Right renal cortex interstitium (tissue), 3 donors: Measurements from ENCODE around the gene SCUBE3. TPM values are rescaled to one million over a fixed set of nuclear protein-coding genes. Genes with fewer than 3 reads are reported as not detected.

ENCODE experiments used
- DNase-seq, 3 donors: peaks; one replicate each; pipeline ENCODE4 v3.0.0-alpha.2; 2013; ENCODE audit warnings: low read depth in 3 of 3, low spot score in 2 of 3
- polyA plus RNA-seq, 3 donors: library from polyadenylated mRNA; unstranded; fragments of 120-200 nt; gene quantifications; one replicate each; pipeline ENCODE4 v1.2.1, GENCODE V29; 2013; ENCODE audit not compliant: insufficient read length in 3 of 3

SCUBE3 gene
- polyA plus RNA-seq, 3 donors: 42.5 to 43.8 (median 43.1) TPM

GRCh38 chr6:35264550-35265274 lies 51.0 kb downstream of the SCUBE3 start:
- no peak for DNase-seq

GRCh38 chr6:35265523-35265922 lies 51.8 kb downstream of the SCUBE3 start:
- no peak for DNase-seq

GRCh38 chr6:35267446-35267845 lies 53.7 kb downstream of the SCUBE3 start:
- DNase-seq: no peak

GRCh38 chr6:35267897-35268296 lies 54.1 kb downstream of the SCUBE3 start:
- DNase-seq: no peak

- no peak for DNase-seq
These were observed 58.2 kb downstream of the SCUBE3 start for GRCh38 chr6:35272005-35272404.

- DNase-seq: no peak
These were observed 60.2 kb downstream of the SCUBE3 start for GRCh38 chr6:35273822-35274559.

GRCh38 chr6:35275744-35276260 lies 62.0 kb downstream of the SCUBE3 start:
- DNase-seq: no peak

- no peak for DNase-seq
These were observed 65.0 kb downstream of the SCUBE3 start for GRCh38 chr6:35278708-35279107.

- no peak for DNase-seq
These were observed 67.1 kb downstream of the SCUBE3 start for GRCh38 chr6:35280903-35281302.

- no peak for DNase-seq
These were observed 68.7 kb downstream of the SCUBE3 start for GRCh38 chr6:35282472-35282871.

- no peak for DNase-seq
These were observed 69.6 kb downstream of the SCUBE3 start for GRCh38 chr6:35283361-35283760.

- no peak for DNase-seq
These were observed 74.1 kb downstream of the SCUBE3 start for GRCh38 chr6:35287671-35288396.

GRCh38 chr6:35288834-35289233 lies 75.1 kb downstream of the SCUBE3 start:
- no peak for DNase-seq

GRCh38 chr6:35291491-35291890 lies 77.7 kb downstream of the SCUBE3 start:
- no peak for DNase-seq

- DNase-seq: no peak
These were observed 78.7 kb downstream of the SCUBE3 start for GRCh38 chr6:35292494-35292893.

GRCh38 chr6:35293681-35294080 lies 79.9 kb downstream of the SCUBE3 start:
- DNase-seq: no peak

- no peak for DNase-seq
These were observed 80.7 kb downstream of the SCUBE3 start for GRCh38 chr6:35294308-35294945.

GRCh38 chr6:35295036-35295435 lies 81.3 kb downstream of the SCUBE3 start:
- no peak for DNase-seq

- no peak for DNase-seq
These were observed 82.0 kb downstream of the SCUBE3 start for GRCh38 chr6:35295521-35296315.
